Astrocyte of the hippocampus (primary cell): ENCODE results near the gene ZFP36L1.

Experiments
- DNase-seq: peaks from one replicate; pipeline ENCODE4 v3.0.0; 2011; ENCODE audit warnings: low read depth, low spot score

Gene ZFP36L1

GRCh38 chr14:68816183-68816942, 23.5 kb upstream of the ZFP36L1 start:
- peak; percentile 97 for DNase-seq

- DNase-seq: no peak
Measured at GRCh38 chr14:68815298-68816182, 22.7 kb upstream of the ZFP36L1 start.

- DNase-seq: peak; percentile 71
Measured at GRCh38 chr14:68814539-68815297, 21.9 kb upstream of the ZFP36L1 start.

DNA sequence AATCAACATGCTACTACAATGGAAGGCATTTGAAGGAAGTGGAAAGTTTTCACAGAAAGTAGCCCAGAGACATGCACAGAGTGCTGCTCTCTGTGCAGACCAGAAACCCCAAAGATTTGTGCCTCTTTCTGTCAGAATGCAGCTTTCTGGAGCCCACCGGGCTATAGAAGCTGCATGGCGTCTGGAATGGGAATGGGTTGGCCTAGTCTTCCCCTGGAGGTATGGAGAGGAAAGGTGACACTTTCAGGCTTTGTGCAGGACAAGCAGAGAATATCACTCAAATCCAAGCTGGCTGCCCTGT, 21.3 kb upstream of the ZFP36L1 start:
- DNase-seq: no peak

GRCh38 chr14:68813318-68813838, 20.5 kb upstream of the ZFP36L1 start:
- no peak for DNase-seq

DNA sequence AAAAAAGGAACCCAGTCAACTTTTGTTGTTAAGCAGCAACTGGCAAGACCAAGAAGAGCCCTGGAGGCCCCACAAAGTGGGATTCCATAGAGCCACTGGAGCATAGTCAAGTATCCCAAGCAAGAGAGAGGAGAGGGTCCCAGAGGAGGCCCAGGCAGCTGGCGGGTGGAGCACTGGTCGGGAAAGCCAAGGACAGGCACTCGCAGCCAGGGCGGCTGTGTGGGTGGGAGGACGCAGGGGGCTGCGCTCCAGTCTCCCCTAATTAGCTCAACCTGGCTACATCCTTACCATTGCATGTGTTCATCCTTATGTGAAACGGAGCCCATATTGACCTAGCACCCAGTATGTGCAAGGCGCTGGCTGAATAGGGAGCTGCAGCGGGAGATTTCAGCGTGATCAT, 18.3 kb upstream of the ZFP36L1 start:
- DNase-seq: no peak

- DNase-seq: no peak
Measured at GRCh38 chr14:68810173-68811153, 17.6 kb upstream of the ZFP36L1 start.

GRCh38 chr14:68809524-68809923, 16.7 kb upstream of the ZFP36L1 start:
- DNase-seq: no peak

DNA sequence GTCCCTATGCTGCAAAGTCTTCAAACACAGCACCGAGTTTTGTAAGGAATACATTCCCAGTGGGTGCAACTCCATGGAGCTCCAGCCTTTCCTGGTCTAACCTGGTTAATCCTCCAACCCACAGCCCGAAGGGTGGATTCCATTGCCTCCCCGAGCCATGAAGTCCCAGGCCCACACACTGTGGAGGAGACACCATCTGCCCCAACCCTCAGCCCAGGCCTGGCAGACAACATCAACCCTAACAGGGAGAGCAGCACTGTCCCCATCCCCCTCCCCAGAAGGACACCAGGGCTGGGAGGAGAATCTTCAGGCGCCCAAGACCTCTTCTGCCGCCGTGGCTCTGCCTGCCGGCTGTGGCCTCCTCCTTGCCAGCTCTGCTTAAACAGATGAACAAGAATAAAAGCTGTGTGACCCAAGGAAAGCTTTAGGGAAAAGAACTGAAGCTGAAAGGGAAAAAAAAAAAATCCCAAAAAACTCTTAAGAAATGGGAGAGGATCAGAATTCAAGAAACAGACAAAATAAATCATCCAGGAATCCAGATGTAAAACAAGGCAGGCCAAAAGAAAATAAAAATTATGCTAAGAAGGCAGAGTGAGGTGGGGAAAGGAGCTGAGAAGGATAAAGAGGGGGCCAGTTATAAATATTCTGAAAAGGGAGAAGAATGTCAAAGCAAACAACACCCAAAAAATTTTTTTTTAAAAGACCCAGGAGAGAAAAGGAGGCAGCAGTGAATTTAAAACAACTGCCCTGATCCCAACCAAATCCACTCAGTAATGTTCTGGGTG, 16.0 kb upstream of the ZFP36L1 start:
- DNase-seq: no peak

- DNase-seq: no peak
Measured at GRCh38 chr14:68807987-68808386, 15.1 kb upstream of the ZFP36L1 start.

GRCh38 chr14:68807148-68807600, 14.3 kb upstream of the ZFP36L1 start:
- peak; percentile 61 for DNase-seq

DNA sequence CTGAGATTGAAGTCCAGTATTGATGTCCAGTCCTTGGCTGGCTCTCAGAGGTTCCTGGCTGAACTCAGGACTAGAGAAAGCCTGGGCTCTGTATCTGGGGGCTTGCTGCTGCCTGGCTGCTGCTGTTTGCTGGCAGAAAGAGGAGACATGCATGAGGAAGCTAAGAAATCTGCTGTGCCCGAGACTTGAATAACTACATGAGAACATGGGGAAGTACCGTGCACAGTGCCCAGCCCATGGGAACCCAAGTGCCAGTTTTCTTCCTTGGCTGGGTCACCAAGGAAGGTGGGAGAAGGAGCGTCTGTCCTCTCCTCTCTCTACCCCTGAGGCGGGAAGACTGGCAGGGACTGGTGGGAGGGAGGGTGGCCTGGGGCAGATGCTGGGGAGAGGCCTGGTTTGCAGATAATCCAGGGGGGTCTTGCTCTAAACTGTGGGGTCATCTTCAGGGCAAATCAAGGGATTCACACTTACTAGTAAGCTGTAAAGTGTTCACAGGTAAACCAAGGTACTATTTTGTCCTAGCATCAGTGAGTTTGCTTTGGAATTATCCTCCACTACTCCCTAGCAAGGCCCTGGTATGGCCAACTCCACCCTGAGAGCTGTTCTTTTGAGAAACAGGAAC, 13.8 kb upstream of the ZFP36L1 start:
- DNase-seq: no peak

DNA sequence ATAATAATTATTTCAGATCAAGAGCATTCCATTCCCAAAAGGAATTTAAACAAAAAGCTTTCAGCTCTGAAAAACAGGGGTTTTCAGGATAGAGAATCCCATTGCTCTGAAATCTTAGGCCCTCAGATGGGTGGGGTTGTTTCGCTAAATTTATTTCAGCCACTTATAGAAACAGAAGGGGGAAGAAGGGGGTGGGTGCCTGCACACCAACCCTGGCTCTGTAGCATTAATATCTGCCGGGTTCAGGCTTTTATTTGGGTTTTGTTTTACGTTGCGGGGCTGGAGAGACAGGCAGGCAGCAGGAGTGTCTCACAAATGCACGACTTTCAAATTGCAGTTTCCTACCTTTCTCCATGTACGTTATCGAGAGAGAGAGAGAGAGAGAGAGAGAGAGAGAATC, 12.5 kb upstream of the ZFP36L1 start:
- no peak for DNase-seq

DNA sequence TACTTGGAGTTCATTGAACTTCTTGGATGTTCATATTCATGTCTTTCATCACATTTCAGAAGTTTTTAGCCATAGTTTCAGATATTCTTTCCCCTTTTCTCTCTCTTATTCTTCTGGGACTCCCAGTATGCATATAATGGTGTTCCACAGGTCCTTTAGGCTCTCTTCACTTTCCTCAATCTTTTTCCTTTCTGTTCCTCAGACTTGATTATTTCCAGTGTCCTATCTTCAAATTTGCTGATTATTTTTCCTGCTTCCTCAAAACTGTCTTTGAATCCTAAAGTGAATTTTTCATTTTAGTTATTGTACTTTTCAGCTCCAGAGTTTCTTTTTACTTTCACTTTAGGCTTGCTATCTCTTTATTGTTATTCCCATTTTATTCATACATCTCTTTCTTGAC, 8.8 kb upstream of the ZFP36L1 start:
- no peak for DNase-seq

GRCh38 chr14:68800953-68801352, 8.1 kb upstream of the ZFP36L1 start:
- DNase-seq: no peak

DNA sequence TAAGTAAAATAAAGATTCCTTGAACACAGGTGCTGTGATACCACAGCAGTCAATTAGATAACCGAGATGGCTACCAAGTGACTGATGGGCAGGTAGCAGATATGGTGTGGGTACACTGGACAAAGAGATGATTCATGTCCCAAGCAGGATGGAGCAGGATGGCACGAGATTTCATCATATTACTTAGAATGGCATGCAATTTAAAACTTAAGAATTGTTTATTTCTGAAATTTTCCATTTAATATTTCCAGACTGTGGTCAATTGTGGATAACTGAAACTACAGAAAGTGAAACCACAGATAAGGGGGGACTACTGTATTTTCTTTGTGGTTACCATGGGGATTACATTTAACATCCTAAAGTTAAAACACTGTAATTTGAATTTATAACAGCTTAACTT, 7.5 kb upstream of the ZFP36L1 start:
- DNase-seq: no peak

DNA sequence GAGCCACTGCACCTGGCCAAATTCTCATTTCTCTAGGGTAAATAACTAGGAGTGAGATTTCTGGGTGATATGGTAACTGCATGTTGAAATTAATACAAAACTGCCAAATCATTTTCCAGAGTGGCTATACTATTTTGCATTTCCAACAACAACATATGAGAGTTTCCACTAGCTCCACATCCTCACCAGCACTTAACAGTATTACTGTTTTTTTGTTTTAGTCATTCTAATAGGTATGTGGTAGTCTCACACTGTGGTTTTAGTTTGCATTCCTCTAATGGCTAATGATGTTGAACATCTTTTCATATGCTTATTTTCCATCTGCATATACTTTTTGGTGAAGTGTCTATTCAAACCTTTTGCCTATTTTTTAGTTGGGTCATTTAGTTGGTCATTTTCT, 5.8 kb upstream of the ZFP36L1 start:
- no peak for DNase-seq

DNA sequence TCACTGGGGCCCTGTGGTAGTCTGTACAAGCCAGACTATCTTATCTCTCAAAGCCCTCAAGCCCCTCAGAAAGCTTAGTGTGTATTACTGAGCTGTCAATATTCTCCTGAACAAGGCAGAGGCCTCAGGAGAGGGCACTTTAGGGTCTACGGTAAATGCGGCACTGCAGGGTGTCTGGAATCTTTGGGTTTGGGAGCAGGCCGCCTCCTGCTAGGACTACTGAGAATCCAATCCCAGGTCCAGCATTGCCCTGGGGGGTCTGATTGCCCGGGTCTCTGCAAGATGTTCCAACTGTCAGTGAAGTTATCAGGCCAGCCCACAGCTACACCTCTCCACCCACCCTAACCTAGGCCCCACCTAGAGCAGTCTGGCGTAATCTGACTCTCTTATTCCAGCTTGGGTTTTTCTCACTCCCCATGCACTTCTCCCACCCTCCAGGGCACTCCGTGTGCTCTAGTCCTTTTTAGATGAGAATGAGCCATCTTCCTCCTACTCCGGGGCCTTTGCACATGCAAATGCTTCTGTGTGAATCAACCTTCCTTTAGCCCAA, 4.3 kb upstream of the ZFP36L1 start:
- no peak for DNase-seq

- DNase-seq: peak; percentile 20
Measured at GRCh38 chr14:68796418-68797101, 3.7 kb upstream of the ZFP36L1 start.
